Duodenal mucosa (tissue), 2 donors: ENCODE measurements around the gene SRI.
"Not testable (repeated sequence)": the region's sequence is repeated elsewhere in the genome, so short reads cannot be mapped to it uniquely, and the experiment has no call there.

ENCODE experiments used
- H3K27ac ChIP-seq: one replicate; pipeline ENCODE4 v1.7.0; 2013; ENCODE audit warnings: low read depth, low read length
- H3K27me3 ChIP-seq, 2 donors: one replicate each; pipeline ENCODE4 v1.7.0; 2013; ENCODE audit warnings: low read length in 2 of 2, control low read depth in 1 of 2; ENCODE audit not compliant: insufficient read depth in 2 of 2, control insufficient read depth in 1 of 2
- H3K36me3 ChIP-seq, 2 donors: one replicate each; pipeline ENCODE4 v1.7.0; 2013; ENCODE audit warnings: low read length in 2 of 2, control low read depth in 1 of 2; ENCODE audit not compliant: insufficient read depth in 2 of 2, control insufficient read depth in 1 of 2
- H3K4me1 ChIP-seq, 2 donors: one replicate each; pipeline ENCODE4 v1.7.0; 2013; ENCODE audit warnings: low read length in 2 of 2, control low read depth in 1 of 2; ENCODE audit not compliant: insufficient read depth in 2 of 2, control insufficient read depth in 1 of 2
- H3K4me3 ChIP-seq, 2 donors: one replicate each; pipeline ENCODE4 v1.7.0; 2013; ENCODE audit warnings: low read length in 2 of 2, low read depth in 1 of 2
- H3K9ac ChIP-seq, 2 donors: one replicate each; pipeline ENCODE4 v1.7.0; 2013; ENCODE audit warnings: low read length in 2 of 2, low read depth in 1 of 2
- H3K9me3 ChIP-seq, 2 donors: one replicate each; pipeline ENCODE4 v1.7.0; 2013; ENCODE audit warnings: low read length in 2 of 2, control low read depth in 1 of 2; ENCODE audit not compliant: control insufficient read depth in 1 of 2

The SRI gene

DNA sequence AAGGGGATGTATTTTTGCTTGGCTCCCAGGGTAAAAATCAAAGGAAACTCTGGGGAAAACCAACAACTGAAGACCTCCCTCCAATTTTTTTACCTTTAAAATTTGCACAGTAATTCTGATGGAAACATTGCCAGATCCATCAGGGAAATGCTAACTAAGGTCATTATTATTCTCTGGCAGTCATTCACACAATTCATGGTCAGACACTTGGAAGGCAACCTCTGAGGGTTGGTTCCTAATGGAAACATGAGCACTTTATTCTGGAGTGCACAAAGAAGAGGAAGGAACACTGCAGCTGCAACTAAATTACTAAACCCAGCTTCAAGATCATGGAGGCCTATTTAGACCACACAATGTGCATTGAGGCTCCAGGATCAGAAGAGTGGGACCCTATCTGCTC, 34.2 kb downstream of the SRI start:
- no peaks in the 10 kb centered on the region for H3K9me3 ChIP-seq
- H3K4me3 ChIP-seq, result no peak overlapping the region
- no peaks in the 10 kb centered on the region for H3K36me3 ChIP-seq
- H3K4me1 ChIP-seq, result no peaks in the 10 kb centered on the region
- no peak overlapping the region for H3K27ac ChIP-seq
- H3K9ac ChIP-seq, result no peak overlapping the region
- no peaks in the 10 kb centered on the region for H3K27me3 ChIP-seq

DNA sequence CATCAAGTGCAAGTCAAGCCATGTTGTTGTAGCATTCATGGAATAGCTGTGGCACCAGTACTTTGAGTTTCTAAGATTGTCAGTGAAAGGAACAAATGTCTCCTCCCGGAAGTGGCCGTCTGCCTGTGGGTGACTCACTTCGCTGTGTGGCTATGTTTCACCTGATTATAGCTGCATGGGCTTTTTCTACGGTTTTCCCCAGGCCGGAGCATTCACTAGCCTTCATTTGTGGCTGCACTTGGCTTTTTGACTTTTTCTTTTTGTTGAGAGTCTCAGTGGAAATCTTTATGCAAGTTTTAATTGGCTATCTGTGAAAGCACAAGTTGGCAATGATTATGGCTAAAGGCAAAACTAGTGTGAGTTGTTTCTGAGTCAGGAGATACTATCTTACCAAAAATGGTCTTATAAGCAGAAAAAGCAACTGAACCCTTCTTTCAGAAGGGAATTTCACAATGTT, 35.0 kb downstream of the SRI start:
- Histone ChIP-seq H3K4me1 (no peaks in the 10 kb centered on the region), H3K9ac (no peak overlapping the region), H3K9me3 (no peaks in the 10 kb centered on the region), H3K27ac (no peak overlapping the region), H3K36me3 (no peaks in the 10 kb centered on the region), H3K4me3 (no peak overlapping the region), H3K27me3 (no peaks in the 10 kb centered on the region)

DNA sequence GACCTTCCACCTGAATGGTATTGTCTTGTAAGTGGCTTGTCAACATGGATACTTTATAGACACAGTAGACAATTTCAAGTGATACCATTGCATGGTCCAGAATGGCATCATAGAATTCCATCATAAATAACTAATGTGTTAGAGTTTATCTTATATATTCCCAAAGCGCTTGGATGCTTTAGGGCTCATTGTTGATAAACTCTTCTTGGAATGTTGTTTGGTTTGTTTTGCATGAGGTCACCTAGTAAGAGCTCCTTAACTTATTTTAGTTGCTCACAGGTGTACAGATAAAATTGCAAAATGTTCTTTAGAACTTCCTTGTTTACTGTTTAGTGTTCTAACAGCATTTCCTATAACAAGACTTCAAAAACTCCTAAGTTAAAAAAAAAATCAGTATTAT, 36.8 kb downstream of the SRI start:
- no peaks in the 10 kb centered on the region for H3K27me3 ChIP-seq
- H3K36me3 ChIP-seq, result no peaks in the 10 kb centered on the region
- no peak overlapping the region for H3K27ac ChIP-seq
- no peaks in the 10 kb centered on the region for H3K4me1 ChIP-seq
- H3K4me3 ChIP-seq, result no peak overlapping the region
- H3K9ac ChIP-seq, result no peak overlapping the region
- H3K9me3 ChIP-seq, result no peaks in the 10 kb centered on the region

DNA sequence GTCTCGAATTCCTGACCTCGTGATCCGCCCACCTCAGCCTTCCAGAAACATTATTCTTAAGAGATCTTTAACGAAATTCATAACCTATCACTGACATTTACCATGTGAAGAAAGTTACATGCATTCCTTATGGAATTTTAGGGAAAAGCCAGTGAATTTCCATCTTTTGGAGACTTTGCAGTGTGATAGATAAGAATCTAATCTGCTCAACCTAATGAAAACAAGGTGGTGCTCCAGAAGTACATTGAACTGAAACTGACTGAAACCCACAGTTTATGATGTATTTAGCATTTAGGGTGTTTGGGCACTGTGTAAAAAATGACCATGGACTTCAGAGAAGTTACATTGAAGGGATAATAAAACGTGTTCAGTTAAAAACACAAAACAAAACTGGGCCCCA, 43.6 kb downstream of the SRI start:
- H3K27ac ChIP-seq, result no peak overlapping the region
- H3K4me3 ChIP-seq, result no peak overlapping the region
- H3K9me3 ChIP-seq, result no peaks in the 10 kb centered on the region
- H3K9ac ChIP-seq, result no peak overlapping the region
- no peaks in the 10 kb centered on the region for H3K27me3 ChIP-seq
- H3K36me3 ChIP-seq, result no peaks in the 10 kb centered on the region
- no peaks in the 10 kb centered on the region for H3K4me1 ChIP-seq

DNA sequence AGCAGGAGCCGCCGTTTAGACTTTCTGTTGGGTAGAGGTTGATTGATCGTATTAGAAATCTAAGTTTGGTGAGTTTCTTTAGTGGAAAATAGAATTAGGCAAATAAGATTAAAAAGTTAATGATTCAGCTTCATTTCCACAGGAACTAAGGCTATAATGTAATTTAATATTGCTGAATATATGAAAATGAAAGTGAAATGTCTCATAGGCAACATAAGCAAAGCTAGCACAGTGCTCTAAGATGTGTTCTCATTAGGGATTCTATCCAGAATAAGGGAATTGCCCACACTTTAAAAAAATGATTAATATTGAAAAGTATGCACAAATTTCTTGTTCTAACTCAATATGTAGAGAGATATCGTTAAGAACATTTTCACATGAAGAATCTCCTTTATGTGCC, 47.0 kb downstream of the SRI start:
- Histone ChIP-seq H3K9me3 (no peaks in the 10 kb centered on the region), H3K27me3 (no peaks in the 10 kb centered on the region), H3K36me3 (no peaks in the 10 kb centered on the region), H3K4me3 (no peak overlapping the region), H3K9ac (no peak overlapping the region), H3K4me1 (no peaks in the 10 kb centered on the region), H3K27ac (no peak overlapping the region)

DNA sequence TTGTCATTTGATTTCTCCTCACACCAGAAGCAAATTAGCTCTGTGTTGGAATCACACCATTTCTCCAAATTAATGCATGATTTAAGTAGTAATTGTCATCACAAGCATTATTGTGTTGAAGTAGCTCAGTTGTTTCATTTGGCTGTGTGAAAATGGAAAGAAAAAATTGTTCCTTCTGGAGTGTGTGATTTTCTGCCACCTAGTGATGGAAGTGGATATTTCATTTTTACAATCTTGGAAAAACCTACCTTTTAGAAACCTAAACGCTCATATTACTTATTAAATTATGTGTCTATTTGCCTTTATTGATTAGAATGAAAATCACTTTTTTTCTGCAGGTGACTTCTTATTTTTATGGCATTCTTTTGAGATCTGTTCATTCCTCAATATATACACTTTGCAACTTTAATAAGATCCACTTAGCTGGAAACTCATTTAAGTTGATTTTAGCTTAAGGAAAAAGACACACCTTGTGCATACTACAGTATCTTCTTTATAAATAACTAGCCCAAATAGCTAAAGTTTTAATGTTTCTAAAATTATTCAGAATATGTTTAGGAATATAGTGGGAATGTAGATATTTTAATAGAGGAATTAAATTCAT, 50.0 kb downstream of the SRI start:
- Histone ChIP-seq H3K36me3 (no peaks in the 10 kb centered on the region), H3K27me3 (no peaks in the 10 kb centered on the region), H3K27ac (no peak overlapping the region), H3K9me3 (no peaks in the 10 kb centered on the region), H3K9ac (no peak overlapping the region), H3K4me3 (no peak overlapping the region), H3K4me1 (no peaks in the 10 kb centered on the region)

DNA sequence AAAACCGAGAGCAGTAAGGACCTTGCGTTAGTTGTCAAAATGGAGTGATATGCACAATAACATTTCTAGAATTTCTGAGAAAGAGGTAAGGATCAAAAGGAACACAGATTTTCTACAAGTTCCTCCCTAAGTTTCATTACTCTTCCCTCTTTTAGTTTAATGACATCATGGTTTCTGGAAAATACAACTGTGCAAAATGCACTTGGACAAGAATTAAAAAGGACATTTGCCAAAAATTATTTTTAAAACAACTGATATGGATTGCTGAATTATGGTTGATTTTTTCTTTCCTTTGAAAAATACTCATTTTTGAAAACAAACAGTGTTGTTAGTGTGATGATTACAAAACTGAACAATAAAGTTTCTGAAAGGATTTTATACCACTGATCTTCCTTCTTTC, 52.1 kb downstream of the SRI start:
- Histone ChIP-seq H3K36me3 (no peaks in the 10 kb centered on the region), H3K4me3 (no peak overlapping the region), H3K27me3 (no peaks in the 10 kb centered on the region), H3K27ac (no peak overlapping the region), H3K9ac (no peak overlapping the region), H3K9me3 (no peaks in the 10 kb centered on the region), H3K4me1 (no peaks in the 10 kb centered on the region)

DNA sequence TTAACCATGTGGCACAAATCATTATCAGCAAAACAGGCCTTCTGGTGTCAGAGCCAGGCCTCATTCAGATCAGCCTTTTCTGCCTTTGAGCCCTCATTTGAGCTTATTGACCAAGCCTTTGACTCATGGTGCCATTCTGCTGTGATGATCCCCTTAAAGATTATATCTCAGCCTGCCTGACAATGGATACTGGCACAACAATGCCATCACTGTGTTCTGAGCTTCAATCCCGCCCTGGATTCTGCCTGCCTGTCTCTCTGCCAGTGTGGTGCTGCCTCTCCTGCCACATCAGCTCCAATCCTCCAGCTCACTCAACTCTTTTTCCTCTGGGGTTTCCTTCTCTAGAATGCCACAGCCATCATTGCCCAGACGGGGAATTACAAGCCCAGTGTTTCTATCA, 52.6 kb downstream of the SRI start:
- Histone ChIP-seq H3K27ac (no peak overlapping the region), H3K36me3 (no peaks in the 10 kb centered on the region), H3K9me3 (no peaks in the 10 kb centered on the region), H3K4me3 (no peak overlapping the region), H3K4me1 (no peaks in the 10 kb centered on the region), H3K9ac (no peak overlapping the region), H3K27me3 (no peaks in the 10 kb centered on the region)

DNA sequence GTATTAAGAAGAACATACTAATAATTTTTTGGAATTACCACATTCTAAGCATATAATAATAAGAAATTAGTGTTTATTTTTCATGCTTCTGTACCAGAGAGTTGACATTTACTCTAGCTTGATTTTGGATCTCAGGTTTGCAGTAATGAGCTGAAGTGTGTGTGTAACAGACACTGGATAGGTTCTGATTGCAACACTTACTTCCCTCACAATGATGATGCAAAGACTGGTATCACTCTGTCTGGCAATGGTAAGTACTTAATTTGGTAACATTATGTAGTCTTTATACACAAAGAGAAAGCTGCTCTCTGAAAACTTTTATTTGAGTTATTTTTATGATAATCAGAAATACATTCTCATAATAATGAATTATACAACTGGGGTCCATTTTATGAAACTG, 54.1 kb downstream of the SRI start:
- Histone ChIP-seq H3K9ac (no peak overlapping the region), H3K27me3 (no peaks in the 10 kb centered on the region)

DNA sequence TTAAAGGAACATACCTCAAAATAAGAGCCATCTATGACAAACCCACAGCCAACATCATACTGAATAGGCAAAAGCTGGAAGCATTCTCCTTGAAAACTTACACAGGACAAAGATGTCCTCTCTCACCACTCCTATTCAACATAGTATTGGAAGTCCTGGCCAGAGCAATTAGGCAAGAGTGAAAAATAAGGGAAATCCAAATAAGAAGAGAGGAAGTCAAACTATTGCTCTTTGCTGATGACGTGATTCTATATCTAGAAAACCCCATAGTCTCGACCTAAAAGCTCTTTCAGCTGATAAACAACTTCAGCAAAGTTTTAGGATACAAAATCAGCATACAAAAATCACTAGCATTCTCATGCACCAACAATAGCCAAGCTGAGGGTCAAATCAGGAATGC, 60.1 kb downstream of the SRI start:
- not testable (repeated sequence) for H3K27me3 ChIP-seq, H3K4me1 ChIP-seq, H3K4me3 ChIP-seq, H3K27ac ChIP-seq, H3K36me3 ChIP-seq, H3K9ac ChIP-seq, H3K9me3 ChIP-seq

More for the DNA sequence above, 54.1 kb downstream of the SRI start:
- Histone ChIP-seq H3K9me3 (no peaks in the 10 kb centered on the region), H3K36me3 (no peaks in the 10 kb centered on the region), H3K4me3 (no peak overlapping the region), H3K27ac (no peak overlapping the region), H3K4me1 (no peaks in the 10 kb centered on the region)

DNA sequence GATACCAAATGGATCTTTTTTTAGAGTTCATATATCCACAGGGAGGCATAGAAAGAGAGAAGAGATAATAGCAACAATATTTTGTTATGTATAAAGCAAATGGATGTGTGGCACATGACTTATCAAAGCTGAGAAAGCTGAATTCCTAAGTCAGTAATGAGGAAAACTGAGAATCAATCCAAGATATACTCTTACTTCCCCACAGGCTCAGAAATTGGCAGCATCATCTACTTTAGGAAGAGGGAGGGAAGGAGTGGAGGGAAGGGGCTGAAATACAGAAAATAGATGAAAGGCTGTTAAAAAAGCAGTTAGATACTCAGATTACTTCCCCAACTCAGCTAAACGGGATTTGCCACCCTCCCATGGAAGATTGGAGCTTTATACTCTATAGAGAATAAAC, 63.5 kb downstream of the SRI start:
- Histone ChIP-seq H3K4me3 (no peak overlapping the region), H3K36me3 (no peaks in the 10 kb centered on the region), H3K9me3 (no peaks in the 10 kb centered on the region)

More for the DNA sequence above, 63.5 kb downstream of the SRI start:
- Histone ChIP-seq H3K27me3 (no peaks in the 10 kb centered on the region), H3K27ac (no peak overlapping the region), H3K4me1 (no peaks in the 10 kb centered on the region), H3K9ac (no peak overlapping the region)
